ENCODE data around the gene RCBTB2. TPM values are rescaled to one million over a fixed set of nuclear protein-coding genes. Genes with fewer than 3 reads are reported as not detected.
"Not testable (repeated sequence)": the region's sequence is repeated elsewhere in the genome, so short reads cannot be mapped to it uniquely, and the experiment has no call there.

Gene RCBTB2
- total RNA-seq, 2 donors from 2014 or later, result 3.1 to 7.3 TPM

DNA sequence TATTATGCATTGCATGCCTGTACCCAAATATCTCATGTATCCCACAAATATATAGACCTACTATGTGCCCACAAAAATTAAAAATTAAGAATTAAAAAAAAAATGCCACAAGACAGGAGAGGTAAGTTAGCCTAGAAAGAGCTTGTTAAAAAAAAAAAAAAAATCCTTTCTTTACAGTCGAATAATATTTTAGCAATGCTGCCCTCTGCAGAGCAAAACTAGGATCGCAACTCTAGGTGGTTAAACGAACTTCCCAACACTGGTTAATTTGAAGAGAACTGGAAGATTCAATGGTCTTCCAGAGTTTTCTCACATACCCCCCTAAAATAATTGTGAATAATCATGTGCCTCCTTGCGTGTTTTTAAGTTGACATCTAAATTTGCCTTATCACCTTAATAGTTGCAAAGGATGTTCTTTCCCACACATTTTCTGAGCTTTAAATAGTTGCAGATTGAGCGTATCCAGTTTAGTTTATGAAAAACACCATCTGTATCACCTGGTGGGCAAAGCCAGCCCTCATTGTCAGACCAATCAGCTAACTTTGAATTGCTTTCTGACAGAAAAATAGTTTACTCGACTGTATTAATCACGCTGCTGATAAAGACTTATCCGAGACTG, 47.4 kb upstream of the RCBTB2 start:
- peaks cover 8% of the 10 kb centered on the region for H3K4me1 ChIP-seq (ENCODE audit: control insufficient read depth, insufficient read depth, low read length)
- H3K9me3 Mint-ChIP-seq, result no peaks in the 10 kb centered on the region
- H3K4me1 Mint-ChIP-seq, result peaks cover 9% of the 10 kb centered on the region
- no peak overlapping the region for H3K4me3 ChIP-seq (ENCODE audit: low read length)
- no peak overlapping the region for H3K27ac ChIP-seq (ENCODE audit: low read depth, low read length)
- WGBS, 2 experiments (ENCODE audit: insufficient coverage in 1 of 2, insufficient read length in 1 of 2), result 50 to 56% methylated on average over 7 to 8 of the region's 8 CpGs
- H3K27me3 ChIP-seq (ENCODE audit: control insufficient read depth, insufficient read depth, low read length, poor library complexity, severe bottlenecking), result no peaks in the 10 kb centered on the region
- H3K36me3 Mint-ChIP-seq (ENCODE audit: low read depth), result no peaks in the 10 kb centered on the region
- DNase-seq, result peak; percentile 91
- TF ChIP-seq, protein P1, sequence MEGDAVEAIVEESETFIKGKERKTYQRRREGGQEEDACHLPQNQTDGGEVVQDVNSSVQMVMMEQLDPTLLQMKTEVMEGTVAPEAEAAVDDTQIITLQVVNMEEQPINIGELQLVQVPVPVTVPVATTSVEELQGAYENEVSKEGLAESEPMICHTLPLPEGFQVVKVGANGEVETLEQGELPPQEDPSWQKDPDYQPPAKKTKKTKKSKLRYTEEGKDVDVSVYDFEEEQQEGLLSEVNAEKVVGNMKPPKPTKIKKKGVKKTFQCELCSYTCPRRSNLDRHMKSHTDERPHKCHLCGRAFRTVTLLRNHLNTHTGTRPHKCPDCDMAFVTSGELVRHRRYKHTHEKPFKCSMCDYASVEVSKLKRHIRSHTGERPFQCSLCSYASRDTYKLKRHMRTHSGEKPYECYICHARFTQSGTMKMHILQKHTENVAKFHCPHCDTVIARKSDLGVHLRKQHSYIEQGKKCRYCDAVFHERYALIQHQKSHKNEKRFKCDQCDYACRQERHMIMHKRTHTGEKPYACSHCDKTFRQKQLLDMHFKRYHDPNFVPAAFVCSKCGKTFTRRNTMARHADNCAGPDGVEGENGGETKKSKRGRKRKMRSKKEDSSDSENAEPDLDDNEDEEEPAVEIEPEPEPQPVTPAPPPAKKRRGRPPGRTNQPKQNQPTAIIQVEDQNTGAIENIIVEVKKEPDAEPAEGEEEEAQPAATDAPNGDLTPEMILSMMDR (conservative IDR thresholded peaks at IDR 0.05), result peak; percentile 88
- H3K9ac ChIP-seq (ENCODE audit: extremely low read depth, low read length, poor library complexity, severe bottlenecking), result no peak overlapping the region
- H3K27ac Mint-ChIP-seq, result no peak overlapping the region
- no peak overlapping the region for H3K4me3 Mint-ChIP-seq
- no peaks in the 10 kb centered on the region for H3K36me3 ChIP-seq (ENCODE audit: control insufficient read depth, insufficient read depth, low read length)
- H3K27me3 Mint-ChIP-seq (ENCODE audit: insufficient read depth), result peaks cover 11% of the 10 kb centered on the region
- no peaks in the 10 kb centered on the region for H3K9me3 ChIP-seq (ENCODE audit: control insufficient read depth, low read length)

DNA sequence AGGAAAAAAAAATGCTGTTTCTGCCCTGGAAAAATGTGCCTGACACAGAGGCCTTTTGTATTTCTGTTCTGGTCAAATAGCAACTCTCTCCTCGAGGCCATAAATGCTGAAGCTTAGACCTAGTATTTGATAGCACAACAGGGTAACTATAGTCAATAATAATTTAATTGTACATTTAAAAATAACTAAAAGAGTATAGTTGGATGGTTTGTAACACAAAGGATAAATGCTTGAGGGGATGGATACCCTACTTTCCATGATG, 47.0 kb upstream of the RCBTB2 start:
- not testable (repeated sequence) for H3K9me3 ChIP-seq (ENCODE audit: control insufficient read depth, low read length); H3K9me3 Mint-ChIP-seq; H3K4me3 Mint-ChIP-seq; H3K9ac ChIP-seq (ENCODE audit: extremely low read depth, low read length, poor library complexity, severe bottlenecking); H3K4me1 ChIP-seq (ENCODE audit: control insufficient read depth, insufficient read depth, low read length); H3K27me3 ChIP-seq (ENCODE audit: control insufficient read depth, insufficient read depth, low read length, poor library complexity, severe bottlenecking); H3K4me1 Mint-ChIP-seq; DNase-seq; H3K36me3 Mint-ChIP-seq (ENCODE audit: low read depth); H3K27ac ChIP-seq (ENCODE audit: low read depth, low read length); H3K27ac Mint-ChIP-seq; H3K36me3 ChIP-seq (ENCODE audit: control insufficient read depth, insufficient read depth, low read length); H3K4me3 ChIP-seq (ENCODE audit: low read length)
- H3K27me3 Mint-ChIP-seq (ENCODE audit: insufficient read depth), result peaks cover 11% of the 10 kb centered on the region
- WGBS, 2 experiments (ENCODE audit: insufficient coverage in 1 of 2, insufficient read length in 1 of 2), result 89% methylated on average over 1 of the region's 1 CpG; no CpG with 5 or more reads in 1 of the 2 experiments

DNA sequence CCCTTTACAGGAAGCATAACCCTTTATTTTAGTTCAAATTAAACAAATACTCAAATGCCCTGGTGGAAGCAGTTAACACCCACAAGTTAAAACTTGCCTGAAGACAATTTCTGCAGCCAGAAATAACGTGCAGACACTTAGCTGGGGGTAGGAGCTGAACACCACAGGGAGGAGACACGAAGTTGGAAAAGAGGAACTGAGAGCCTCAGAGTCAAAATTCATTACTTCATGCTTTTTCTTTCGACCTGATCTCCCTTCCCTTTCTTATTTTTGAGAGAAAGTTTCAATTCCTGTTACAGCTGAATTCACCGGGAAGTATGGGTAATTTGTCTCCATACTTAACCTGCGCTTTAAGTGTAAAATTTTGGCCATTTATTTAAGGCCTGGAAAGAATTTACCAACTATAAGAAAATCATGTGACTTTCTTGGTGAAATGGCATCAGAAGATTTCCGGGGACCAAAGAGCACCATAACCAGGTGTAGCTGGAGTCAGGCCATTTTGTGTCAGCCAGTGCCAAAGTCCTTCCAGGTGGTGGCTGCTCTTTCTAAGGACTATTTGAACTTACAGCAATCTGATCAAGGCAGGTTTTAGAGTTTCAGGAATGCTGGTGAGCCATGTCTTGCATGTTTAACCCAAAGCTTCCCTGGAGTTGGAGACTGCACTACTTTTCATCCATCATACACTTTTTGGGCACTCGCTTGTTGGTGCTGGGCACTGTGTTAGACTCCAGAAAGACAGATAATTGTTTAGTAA, 46.5 kb upstream of the RCBTB2 start:
- Histone ChIP-seq H3K4me1 (ENCODE audit: control insufficient read depth, insufficient read depth, low read length) (peaks cover 8% of the 10 kb centered on the region), H3K4me3 (ENCODE audit: low read length) (no peak overlapping the region), H3K27ac (ENCODE audit: low read depth, low read length) (no peak overlapping the region), H3K9me3 (ENCODE audit: control insufficient read depth, low read length) (no peaks in the 10 kb centered on the region), H3K27me3 (ENCODE audit: control insufficient read depth, insufficient read depth, low read length, poor library complexity, severe bottlenecking) (no peaks in the 10 kb centered on the region), H3K36me3 (ENCODE audit: control insufficient read depth, insufficient read depth, low read length) (no peaks in the 10 kb centered on the region), H3K9ac (ENCODE audit: extremely low read depth, low read length, poor library complexity, severe bottlenecking) (no peak overlapping the region)
- no peaks in the 10 kb centered on the region for H3K36me3 Mint-ChIP-seq (ENCODE audit: low read depth)
- H3K9me3 Mint-ChIP-seq, result no peaks in the 10 kb centered on the region
- TF ChIP-seq, protein P1 (conservative IDR thresholded peaks at IDR 0.05), result no peak
- 79 to 88% methylated on average over 3 to 7 of the region's 7 CpGs for WGBS, 2 experiments (ENCODE audit: insufficient coverage in 1 of 2, insufficient read length in 1 of 2)
- no peak for DNase-seq
- no peak overlapping the region for H3K4me3 Mint-ChIP-seq
- peaks cover 9% of the 10 kb centered on the region for H3K4me1 Mint-ChIP-seq
- H3K27ac Mint-ChIP-seq, result no peak overlapping the region
- peaks cover 11% of the 10 kb centered on the region for H3K27me3 Mint-ChIP-seq (ENCODE audit: insufficient read depth)

All from endodermal cell (in vitro differentiated cells).